Keratinocyte (primary cell): ENCODE results near the gene SLCO2B1.

Experiments
- EZH2 ChIP-seq: IDR thresholded peaks from one replicate; pipeline ENCODE4 v1.6.1; 2012; ENCODE audit warnings: inconsistent platforms, mild to moderate bottlenecking, low read length, moderate library complexity
- TF ChIP-seq, protein P1 (sequence below), 3 experiments: IDR thresholded peaks in 1 of 3; conservative IDR thresholded peaks in 1 of 3; optimal IDR thresholded peaks in 1 of 3; 2 replicates in 2 of 3; 3 replicates in 1 of 3; pipeline versions ENCODE3 to v1.5.1; 2011; ENCODE audit warnings: low read length in 3 of 3, mild to moderate bottlenecking in 3 of 3, moderate library complexity in 2 of 3, control low read depth in 1 of 3, inconsistent platforms in 1 of 3; ENCODE audit not compliant: insufficient read depth in 2 of 3; ENCODE audit errors: extremely low read depth in 1 of 3

DNA sequence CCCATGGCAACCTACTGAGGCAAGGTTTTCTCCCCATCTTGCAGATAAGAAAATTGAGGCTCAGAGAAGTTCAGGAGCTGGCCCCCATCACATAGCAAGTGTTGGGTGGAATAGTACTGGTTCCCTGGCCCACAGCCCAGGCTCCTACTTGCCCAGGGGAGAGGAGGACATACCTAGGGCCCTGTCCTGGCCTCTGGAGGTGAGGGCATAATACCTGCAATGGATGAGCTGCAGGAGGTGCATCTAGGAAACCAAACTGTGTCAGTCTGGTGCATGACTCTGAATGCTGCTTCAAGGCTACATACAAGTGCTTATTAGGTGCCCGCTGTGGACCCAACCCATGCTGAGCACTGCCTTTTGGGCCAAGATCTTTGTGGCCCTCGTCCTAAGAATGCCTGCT lies 49.6 kb downstream of the SLCO2B1 start:
- TF ChIP-seq, protein P1, sequence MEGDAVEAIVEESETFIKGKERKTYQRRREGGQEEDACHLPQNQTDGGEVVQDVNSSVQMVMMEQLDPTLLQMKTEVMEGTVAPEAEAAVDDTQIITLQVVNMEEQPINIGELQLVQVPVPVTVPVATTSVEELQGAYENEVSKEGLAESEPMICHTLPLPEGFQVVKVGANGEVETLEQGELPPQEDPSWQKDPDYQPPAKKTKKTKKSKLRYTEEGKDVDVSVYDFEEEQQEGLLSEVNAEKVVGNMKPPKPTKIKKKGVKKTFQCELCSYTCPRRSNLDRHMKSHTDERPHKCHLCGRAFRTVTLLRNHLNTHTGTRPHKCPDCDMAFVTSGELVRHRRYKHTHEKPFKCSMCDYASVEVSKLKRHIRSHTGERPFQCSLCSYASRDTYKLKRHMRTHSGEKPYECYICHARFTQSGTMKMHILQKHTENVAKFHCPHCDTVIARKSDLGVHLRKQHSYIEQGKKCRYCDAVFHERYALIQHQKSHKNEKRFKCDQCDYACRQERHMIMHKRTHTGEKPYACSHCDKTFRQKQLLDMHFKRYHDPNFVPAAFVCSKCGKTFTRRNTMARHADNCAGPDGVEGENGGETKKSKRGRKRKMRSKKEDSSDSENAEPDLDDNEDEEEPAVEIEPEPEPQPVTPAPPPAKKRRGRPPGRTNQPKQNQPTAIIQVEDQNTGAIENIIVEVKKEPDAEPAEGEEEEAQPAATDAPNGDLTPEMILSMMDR (optimal IDR thresholded peaks at IDR 0.05 in 1 of 3, IDR thresholded peaks at IDR 0.05 in 1 of 3, conservative IDR thresholded peaks at IDR 0.05 in 1 of 3; ENCODE audit: extremely low read depth in 1 of 3, insufficient read depth in 2 of 3, low read length in 3 of 3): no peak
- no peak for TF ChIP-seq EZH2
